Thoracic aorta (tissue), 2 donors: ENCODE results near the gene TNS2. TPM values are rescaled to one million over a fixed set of nuclear protein-coding genes. Genes with fewer than 3 reads are reported as not detected.

Experiments used
- ATAC-seq: fragments of 150-250 bp; one replicate; pipeline ENCODE4 v1.8.0; 2017; ENCODE audit warnings: low read depth; ENCODE audit not compliant: insufficient number of reproducible peaks, low FRiP score
- DNase-seq: peaks from one replicate; pipeline ENCODE4 v3.0.0-alpha.2; 2020; ENCODE audit warnings: low spot score
- H3K27ac ChIP-seq, 2 donors: fragments of 200-600 bp; sonication (generic); 1 replicate in 1 of 2; 2 replicates in 1 of 2; pipeline ENCODE4 v1.5.1; 2016; ENCODE audit warnings: mild to moderate bottlenecking in 2 of 2, moderate library complexity in 2 of 2
- H3K27me3 ChIP-seq: fragments of 200-600 bp; sonication (generic); replicated peaks from 2 replicates; pipeline ENCODE4 v1.6.0; 2016; ENCODE audit warnings: mild to moderate bottlenecking; ENCODE audit not compliant: insufficient read depth
- H3K36me3 ChIP-seq: fragments of 200-600 bp; sonication (generic); one replicate; pipeline ENCODE4 v1.5.1; 2016
- H3K4me1 ChIP-seq, 2 donors: fragments of 200-600 bp; sonication (generic); 1 replicate in 1 of 2; 2 replicates in 1 of 2; pipeline versions ENCODE4 v1.5.1 to v1.6.0; 2016; ENCODE audit warnings: low read depth in 2 of 2, mild to moderate bottlenecking in 1 of 2; ENCODE audit not compliant: control insufficient read depth in 1 of 2
- H3K4me3 ChIP-seq: fragments of 200-600 bp; sonication (generic); 2 replicates; pipeline ENCODE4 v1.5.1; 2016; ENCODE audit warnings: mild to moderate bottlenecking
- H3K9me3 ChIP-seq: fragments of 200-600 bp; sonication (generic); 2 replicates; pipeline ENCODE4 v1.5.1; 2016
- CTCF ChIP-seq: fragments of 200-600 bp; sonication (generic); IDR thresholded peaks from one replicate; pipeline ENCODE4 v1.5.1; 2019; ENCODE audit warnings: antibody characterized with exemption
- total RNA-seq, 2 donors: library from RNA; depleted of rRNA; stranded (reverse); fragments of >200 nt; gene quantifications; one replicate each; pipeline versions ENCODE4 v1.1.0 to v1.2.3, GENCODE V29; 2016

The TNS2 gene
- total RNA-seq, 2 donors from 2014 or later: 292 to 307 TPM

- Histone ChIP-seq H3K9me3 (no peaks in the 10 kb centered on the region), H3K4me3 (no peak overlapping the region), H3K36me3 (peaks cover 57% of the 10 kb centered on the region), H3K27ac (peak overlapping the region; percentile 83 to 95), H3K4me1 (peaks cover 29 to 59% of the 10 kb centered on the region in 2 donors), H3K27me3 (no peaks in the 10 kb centered on the region)
- ATAC-seq (no peak), DNase-seq (no peak)
- no peak for TF ChIP-seq CTCF
These were observed 5.8 kb downstream of the TNS2 start for GRCh38 chr12:53055471-53056266.

GRCh38 chr12:53056296-53056695 is 6.4 kb downstream of the TNS2 start:
- ATAC-seq (no peak), DNase-seq (no peak)
- Histone ChIP-seq H3K27me3 (no peaks in the 10 kb centered on the region), H3K36me3 (peaks cover 63% of the 10 kb centered on the region), H3K27ac (no peak overlapping the region), H3K4me1 (peaks cover 28 to 59% of the 10 kb centered on the region in 2 donors), H3K4me3 (no peak overlapping the region), H3K9me3 (no peaks in the 10 kb centered on the region)
- TF ChIP-seq CTCF: no peak

- DNase-seq (no peak), ATAC-seq (no peak)
- H3K27ac ChIP-seq: no peak overlapping the region
- no peaks in the 10 kb centered on the region for H3K27me3 ChIP-seq
- TF ChIP-seq CTCF: no peak
- peaks cover 65% of the 10 kb centered on the region for H3K36me3 ChIP-seq
- H3K4me3 ChIP-seq: no peak overlapping the region
- H3K9me3 ChIP-seq: no peaks in the 10 kb centered on the region
- H3K4me1 ChIP-seq: peaks cover 22 to 59% of the 10 kb centered on the region in 2 donors
These were observed 7.0 kb downstream of the TNS2 start for GRCh38 chr12:53056901-53057300.

DNA sequence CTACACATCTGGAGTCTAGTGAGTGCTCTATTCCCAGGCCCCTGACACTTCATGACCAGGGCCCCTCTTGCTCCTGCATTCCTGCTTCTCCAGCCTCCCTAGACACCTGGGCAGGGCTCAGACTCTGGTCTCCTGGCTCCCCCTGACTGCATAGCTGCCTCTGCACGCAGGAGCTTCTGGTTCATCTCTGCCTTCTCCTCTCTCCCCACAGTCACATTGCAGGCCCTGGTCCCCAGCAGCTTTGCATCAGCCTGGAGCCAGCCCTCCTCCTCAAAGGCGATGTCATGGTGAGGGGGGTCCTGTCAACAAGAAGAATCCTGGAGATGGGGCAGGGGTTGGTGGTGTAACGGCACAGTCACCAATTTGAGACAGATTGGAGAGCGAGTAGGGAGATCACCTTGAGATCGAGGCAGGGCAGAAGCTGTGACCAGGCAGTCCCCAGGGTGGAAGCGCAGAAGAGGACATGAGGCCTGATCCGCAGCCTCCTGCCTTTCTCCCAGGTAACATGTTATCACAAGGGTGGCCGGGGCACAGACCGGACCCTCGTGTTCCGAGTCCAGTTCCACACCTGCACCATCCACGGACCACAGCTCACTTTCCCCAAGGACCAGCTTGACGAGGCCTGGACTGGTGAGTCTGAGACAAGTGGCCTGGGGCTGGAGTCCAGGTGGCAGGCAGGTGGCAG is 8.1 kb downstream of the TNS2 start:
- ATAC-seq (no peak), DNase-seq (no peak)
- no peak overlapping the region for H3K4me3 ChIP-seq
- H3K4me1 ChIP-seq: peaks cover 18 to 62% of the 10 kb centered on the region in 2 donors
- TF ChIP-seq CTCF: no peak
- H3K27ac ChIP-seq: peak overlapping the region in 1 of 2 donors; percentile 27
- H3K27me3 ChIP-seq: no peaks in the 10 kb centered on the region
- H3K9me3 ChIP-seq: no peaks in the 10 kb centered on the region
- H3K36me3 ChIP-seq: peaks cover 71% of the 10 kb centered on the region

GRCh38 chr12:53058674-53059433 is 9.0 kb downstream of the TNS2 start:
- no peak for TF ChIP-seq CTCF
- Histone ChIP-seq H3K4me1 (peaks cover 16 to 62% of the 10 kb centered on the region in 2 donors), H3K36me3 (peaks cover 77% of the 10 kb centered on the region), H3K27me3 (no peaks in the 10 kb centered on the region), H3K9me3 (no peaks in the 10 kb centered on the region), H3K27ac (peak overlapping the region; percentile 8 to 84), H3K4me3 (no peak overlapping the region)
- no peak for ATAC-seq
- no peak for DNase-seq
